8988T (cell line): ENCODE measurements around the gene TENT5C.

Experiments used
- DNase-seq: peaks from one replicate; pipeline ENCODE4 v3.0.0; 2011

TENT5C gene

GRCh38 chr1:117574161-117574835 is 31.6 kb upstream of the TENT5C start:
- DNase-seq: no peak

- no peak for DNase-seq
Measured at GRCh38 chr1:117575586-117576225, 30.1 kb upstream of the TENT5C start.

GRCh38 chr1:117576236-117576635 is 29.6 kb upstream of the TENT5C start:
- DNase-seq: no peak

- no peak for DNase-seq
Measured at GRCh38 chr1:117577191-117577885, 28.5 kb upstream of the TENT5C start.

GRCh38 chr1:117578466-117578865 is 27.4 kb upstream of the TENT5C start:
- no peak for DNase-seq

GRCh38 chr1:117579221-117579906 is 26.5 kb upstream of the TENT5C start:
- DNase-seq: no peak

- DNase-seq: no peak
Measured at GRCh38 chr1:117580436-117580835, 25.4 kb upstream of the TENT5C start.

- DNase-seq: no peak
Measured at GRCh38 chr1:117580882-117581281, 25.0 kb upstream of the TENT5C start.

- DNase-seq: no peak
Measured at GRCh38 chr1:117581391-117581943, 24.4 kb upstream of the TENT5C start.

GRCh38 chr1:117582451-117582850 is 23.4 kb upstream of the TENT5C start:
- no peak for DNase-seq

- no peak for DNase-seq
Measured at GRCh38 chr1:117583247-117583646, 22.6 kb upstream of the TENT5C start.

- DNase-seq: no peak
Measured at GRCh38 chr1:117584181-117584580, 21.7 kb upstream of the TENT5C start.

- no peak for DNase-seq
Measured at GRCh38 chr1:117585086-117585485, 20.8 kb upstream of the TENT5C start.

GRCh38 chr1:117586337-117586736 is 19.5 kb upstream of the TENT5C start:
- DNase-seq: no peak

GRCh38 chr1:117586747-117587498 is 18.9 kb upstream of the TENT5C start:
- DNase-seq: no peak

GRCh38 chr1:117587499-117588356 is 18.1 kb upstream of the TENT5C start:
- DNase-seq: no peak

- DNase-seq: no peak
Measured at GRCh38 chr1:117589544-117589943, 16.3 kb upstream of the TENT5C start.

- DNase-seq: no peak
Measured at GRCh38 chr1:117590273-117590925, 15.4 kb upstream of the TENT5C start.

- DNase-seq: no peak
Measured at GRCh38 chr1:117591252-117591651, 14.6 kb upstream of the TENT5C start.

- no peak for DNase-seq
Measured at GRCh38 chr1:117592155-117592554, 13.7 kb upstream of the TENT5C start.
